Measurements from ENCODE around the gene ITLN2.

DNA sequence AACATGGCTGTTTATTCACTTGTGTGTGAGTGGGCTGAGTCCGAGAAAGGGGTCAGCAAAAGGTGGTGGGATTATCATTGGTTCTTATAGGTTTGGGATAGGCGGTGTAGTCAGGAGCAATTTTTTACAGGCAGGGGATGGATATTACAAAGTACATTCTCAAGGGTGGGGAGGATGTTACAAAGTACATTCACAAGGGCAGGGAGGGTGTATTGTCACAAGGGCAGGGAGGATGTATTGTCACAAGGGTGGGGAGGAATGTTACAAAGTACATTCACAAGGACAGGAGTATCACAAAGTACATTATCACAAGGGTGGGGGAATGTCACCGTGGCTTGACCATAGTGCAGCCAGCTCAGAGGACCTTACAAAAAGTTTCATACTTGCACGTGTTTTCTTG is 31.1 kb upstream of the ITLN2 start:
- TF ChIP-seq, protein P1, sequence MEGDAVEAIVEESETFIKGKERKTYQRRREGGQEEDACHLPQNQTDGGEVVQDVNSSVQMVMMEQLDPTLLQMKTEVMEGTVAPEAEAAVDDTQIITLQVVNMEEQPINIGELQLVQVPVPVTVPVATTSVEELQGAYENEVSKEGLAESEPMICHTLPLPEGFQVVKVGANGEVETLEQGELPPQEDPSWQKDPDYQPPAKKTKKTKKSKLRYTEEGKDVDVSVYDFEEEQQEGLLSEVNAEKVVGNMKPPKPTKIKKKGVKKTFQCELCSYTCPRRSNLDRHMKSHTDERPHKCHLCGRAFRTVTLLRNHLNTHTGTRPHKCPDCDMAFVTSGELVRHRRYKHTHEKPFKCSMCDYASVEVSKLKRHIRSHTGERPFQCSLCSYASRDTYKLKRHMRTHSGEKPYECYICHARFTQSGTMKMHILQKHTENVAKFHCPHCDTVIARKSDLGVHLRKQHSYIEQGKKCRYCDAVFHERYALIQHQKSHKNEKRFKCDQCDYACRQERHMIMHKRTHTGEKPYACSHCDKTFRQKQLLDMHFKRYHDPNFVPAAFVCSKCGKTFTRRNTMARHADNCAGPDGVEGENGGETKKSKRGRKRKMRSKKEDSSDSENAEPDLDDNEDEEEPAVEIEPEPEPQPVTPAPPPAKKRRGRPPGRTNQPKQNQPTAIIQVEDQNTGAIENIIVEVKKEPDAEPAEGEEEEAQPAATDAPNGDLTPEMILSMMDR (IDR thresholded peaks at IDR 0.05; ENCODE audit: low read depth, low read length), result no peak
- TF ChIP-seq MYC (IDR thresholded peaks at IDR 0.05; ENCODE audit: low read depth, low read length) (no peak), POLR2A (IDR thresholded peaks at IDR 0.05; ENCODE audit: extremely low read depth, insufficient read length) (no peak)
- TF ChIP-seq, protein P2, sequence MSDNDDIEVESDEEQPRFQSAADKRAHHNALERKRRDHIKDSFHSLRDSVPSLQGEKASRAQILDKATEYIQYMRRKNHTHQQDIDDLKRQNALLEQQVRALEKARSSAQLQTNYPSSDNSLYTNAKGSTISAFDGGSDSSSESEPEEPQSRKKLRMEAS (IDR thresholded peaks at IDR 0.05; ENCODE audit: low read depth, low read length), result no peak

Data from NB4 (cell line).